H9 (cell line): ENCODE results near the gene LMOD3. TPM values are rescaled to one million over a fixed set of nuclear protein-coding genes. Genes with fewer than 3 reads are reported as not detected.

ENCODE experiments used
- DNase-seq: peaks from one replicate; pipeline ENCODE4 v3.0.0-alpha.2; 2017
- H2AFZ ChIP-seq: one replicate; pipeline ENCODE4 v1.6.1; 2013; ENCODE audit warnings: mild to moderate bottlenecking, low read length, control low read depth, moderate library complexity
- H2AK5ac ChIP-seq: 2 replicates; pipeline ENCODE4 v1.6.1; 2013; ENCODE audit warnings: low read length, control low read depth, mixed read lengths; ENCODE audit not compliant: insufficient read length
- H2BK120ac ChIP-seq: one replicate; pipeline ENCODE4 v1.6.1; 2013; ENCODE audit warnings: low read depth, mild to moderate bottlenecking, low read length, control low read depth, inconsistent platforms; ENCODE audit not compliant: poor library complexity, severe bottlenecking
- H2BK12ac ChIP-seq: 2 replicates; pipeline ENCODE4 v1.6.1; 2013; ENCODE audit warnings: low read length, control low read depth, mixed read lengths, low read depth; ENCODE audit not compliant: insufficient read length
- H2BK15ac ChIP-seq: 2 replicates; pipeline ENCODE4 v1.6.1; 2013; ENCODE audit warnings: low read depth, low read length, control low read depth
- H2BK20ac ChIP-seq: one replicate; pipeline ENCODE4 v1.6.1; 2013; ENCODE audit warnings: low read depth, mild to moderate bottlenecking, low read length, control low read depth, inconsistent platforms; ENCODE audit not compliant: poor library complexity, severe bottlenecking
- H2BK5ac ChIP-seq: 2 replicates; pipeline ENCODE4 v1.6.1; 2013; ENCODE audit warnings: low read length, control low read depth, mixed read lengths; ENCODE audit not compliant: insufficient read length
- H3K14ac ChIP-seq: 2 replicates; pipeline ENCODE4 v1.6.1; 2013; ENCODE audit warnings: low read length, control low read depth; ENCODE audit not compliant: insufficient read depth
- H3K18ac ChIP-seq: 2 replicates; pipeline ENCODE4 v1.6.1; 2013; ENCODE audit warnings: low read depth, mild to moderate bottlenecking, mixed read lengths, low read length, control low read depth; ENCODE audit not compliant: insufficient read length
- H3K23ac ChIP-seq: 2 replicates; pipeline ENCODE4 v1.6.1; 2013; ENCODE audit warnings: low read length, control low read depth, mixed read lengths, low read depth; ENCODE audit not compliant: insufficient read length
- H3K23me2 ChIP-seq: 2 replicates; pipeline ENCODE4 v1.6.1; 2013; ENCODE audit warnings: low read depth, mild to moderate bottlenecking, mixed read lengths, low read length, control low read depth; ENCODE audit not compliant: insufficient read length, poor library complexity, severe bottlenecking
- H3K27ac ChIP-seq: 2 replicates; pipeline ENCODE4 v1.5.1; 2013; ENCODE audit warnings: low read length, control low read depth, mixed read lengths, low read depth; ENCODE audit not compliant: insufficient read length
- H3K27me3 ChIP-seq: 2 replicates; pipeline ENCODE4 v1.6.1; 2013; ENCODE audit warnings: low read length, control low read depth, inconsistent platforms; ENCODE audit not compliant: insufficient read depth
- H3K4ac ChIP-seq: 2 replicates; pipeline ENCODE4 v1.6.1; 2013; ENCODE audit warnings: low read depth, mild to moderate bottlenecking, control low read depth, inconsistent platforms, low read length, moderate library complexity
- H3K4me1 ChIP-seq: 2 replicates; pipeline ENCODE4 v1.6.1; 2013; ENCODE audit warnings: low read length, control low read depth, inconsistent platforms; ENCODE audit not compliant: insufficient read depth
- H3K4me2 ChIP-seq: 2 replicates; pipeline ENCODE4 v1.6.1; 2013; ENCODE audit warnings: low read length, control low read depth, mixed read lengths; ENCODE audit not compliant: insufficient read length, insufficient read depth
- H3K56ac ChIP-seq: 2 replicates; pipeline ENCODE4 v1.6.1; 2013; ENCODE audit warnings: low read depth, mild to moderate bottlenecking, mixed read lengths, low read length, control low read depth; ENCODE audit not compliant: insufficient read length
- H3K79me1 ChIP-seq: 2 replicates; pipeline ENCODE4 v1.6.1; 2013; ENCODE audit warnings: low read depth, mild to moderate bottlenecking, moderate library complexity, low read length, control low read depth, inconsistent platforms; ENCODE audit not compliant: insufficient read depth, poor library complexity, severe bottlenecking
- H3K79me2 ChIP-seq: 2 replicates; pipeline ENCODE4 v1.6.1; 2013; ENCODE audit warnings: low read length, control low read depth, inconsistent platforms; ENCODE audit not compliant: insufficient read depth
- H3K9ac ChIP-seq: 2 replicates; pipeline ENCODE4 v1.6.1; 2013; ENCODE audit warnings: low read length, control low read depth, mixed read lengths; ENCODE audit not compliant: insufficient read length; ENCODE audit errors: extremely low read depth
- H3K9me3 ChIP-seq: one replicate; pipeline ENCODE4 v1.6.1; 2013; ENCODE audit warnings: low read depth, low read length, inconsistent platforms; ENCODE audit not compliant: control insufficient read depth
- H3T11ph ChIP-seq: one replicate; pipeline ENCODE4 v1.6.1; 2013; ENCODE audit warnings: mild to moderate bottlenecking, low read length, control low read depth, inconsistent platforms
- H4K20me1 ChIP-seq: one replicate; pipeline ENCODE4 v1.6.1; 2013; ENCODE audit not compliant: control insufficient read depth, insufficient read length, insufficient read depth
- H4K5ac ChIP-seq: 2 replicates; pipeline ENCODE4 v1.6.1; 2013; ENCODE audit warnings: low read depth, mild to moderate bottlenecking, mixed read lengths, low read length, control low read depth; ENCODE audit not compliant: insufficient read length
- H4K8ac ChIP-seq: replicated peaks from 2 replicates; pipeline ENCODE4 v1.6.1; 2013; ENCODE audit warnings: low read length, control low read depth, mixed read lengths, low read depth; ENCODE audit not compliant: insufficient read length
- H4K91ac ChIP-seq: 2 replicates; pipeline ENCODE4 v1.6.1; 2013; ENCODE audit warnings: low read depth, mild to moderate bottlenecking, moderate library complexity, mixed read lengths, low read length, control low read depth; ENCODE audit not compliant: insufficient read length
- H3K27ac Mint-ChIP-seq, 3 experiments: 2 replicates in 2 of 3; 3 replicates in 1 of 3; pipeline ENCODE4 v1.8.0; 2020 to 2021; ENCODE audit warnings: mixed read lengths in 3 of 3, mild to moderate bottlenecking in 1 of 3, moderate library complexity in 1 of 3
- H3K27me3 Mint-ChIP-seq: 2 replicates; pipeline ENCODE4 v1.8.0; 2021; ENCODE audit warnings: low read depth, mild to moderate bottlenecking, moderate library complexity, mixed read lengths
- H3K36me3 Mint-ChIP-seq, 3 experiments: 2 replicates in 2 of 3; 3 replicates in 1 of 3; pipeline ENCODE4 v1.8.0; 2020 to 2021; ENCODE audit warnings: low read depth in 3 of 3, mixed read lengths in 3 of 3; ENCODE audit not compliant: insufficient read depth in 1 of 3
- H3K4me1 Mint-ChIP-seq, 2 experiments: 2 replicates each; pipeline ENCODE4 v1.8.0; 2020; ENCODE audit warnings: mixed read lengths in 2 of 2
- H3K4me3 Mint-ChIP-seq, 2 experiments: 2 replicates in 1 of 2; 3 replicates in 1 of 2; pipeline ENCODE4 v1.8.0; 2020 to 2021; ENCODE audit warnings: mild to moderate bottlenecking in 2 of 2, mixed read lengths in 2 of 2, moderate library complexity in 1 of 2
- H3K9me3 Mint-ChIP-seq, 2 experiments: 2 replicates in 1 of 2; 3 replicates in 1 of 2; pipeline ENCODE4 v1.8.0; 2020; ENCODE audit warnings: mild to moderate bottlenecking in 2 of 2, mixed read lengths in 2 of 2, moderate library complexity in 1 of 2
- CTCF ChIP-seq: fragments of 200-600 bp; sonication (generic); conservative IDR thresholded peaks from 3 replicates; pipeline ENCODE4 v1.8.0; 2021; ENCODE audit warnings: antibody characterized with exemption, mild to moderate bottlenecking
- total RNA-seq: library from RNA; stranded (reverse); gene quantifications from 2 replicates; pipeline ENCODE4 v1.2.1, GENCODE V29; 2021

The LMOD3 gene
- total RNA-seq, 1 experiment from 2014 or later, result not detected

GRCh38 chr3:69059688-69060087, 62.7 kb downstream of the LMOD3 start:
- H3K4me1 ChIP-seq, result no peaks in the 10 kb centered on the region
- H3K36me3 Mint-ChIP-seq, result peaks cover 33 to 75% (median 71%) of the 10 kb centered on the region in 3 experiments
- no peak overlapping the region for H3K4me3 Mint-ChIP-seq

More at GRCh38 chr3:69059688-69060087, 62.7 kb downstream of the LMOD3 start:
- H3K27me3 Mint-ChIP-seq, result no peaks in the 10 kb centered on the region
- Histone ChIP-seq H2BK5ac (no peak overlapping the region), H3K56ac (no peak overlapping the region), H3K9me3 (no peaks in the 10 kb centered on the region), H2BK12ac (no peak overlapping the region), H3K4me2 (no peak overlapping the region), H4K20me1 (no peaks in the 10 kb centered on the region), H3K23ac (no peak overlapping the region), H4K8ac (no peak overlapping the region), H3K23me2 (no peaks in the 10 kb centered on the region), H3T11ph (no peak overlapping the region), H3K79me1 (no peaks in the 10 kb centered on the region), H2BK120ac (no peak overlapping the region), H3K18ac (no peak overlapping the region), H3K14ac (no peak overlapping the region), H2BK20ac (no peak overlapping the region), H3K79me2 (no peaks in the 10 kb centered on the region), H3K27me3 (no peaks in the 10 kb centered on the region), H4K5ac (no peak overlapping the region), H2AFZ (no peak overlapping the region), H3K9ac (no peak overlapping the region), H3K4ac (no peak overlapping the region), H4K91ac (no peak overlapping the region), H2AK5ac (no peak overlapping the region), H2BK15ac (no peak overlapping the region), H3K27ac (no peak overlapping the region)
- no peaks in the 10 kb centered on the region for H3K4me1 Mint-ChIP-seq
- H3K9me3 Mint-ChIP-seq, result no peaks in the 10 kb centered on the region
- no peak for DNase-seq
- H3K27ac Mint-ChIP-seq, result no peak overlapping the region
- no peak for TF ChIP-seq CTCF
